GM23338 (cell line): ENCODE results near the gene GDF11. TPM values are rescaled to one million over a fixed set of nuclear protein-coding genes. Genes with fewer than 3 reads are reported as not detected.

Experiments
- ATAC-seq: fragments of 200-7000 bp; cut with Tn5 transposase; 3 replicates; pipeline ENCODE4 v1.9.1; 2020
- DNase-seq: peaks from one replicate; pipeline ENCODE4 v3.0.0-alpha.2; 2015; ENCODE audit warnings: low spot score
- H2AFZ ChIP-seq: fragments of 200-600 bp; sonication (generic); 2 replicates; pipeline ENCODE4 v1.8.0; 2016; ENCODE audit warnings: antibody characterized with exemption, mild to moderate bottlenecking, moderate library complexity
- H3F3A ChIP-seq: fragments of 200-600 bp; sonication (generic); replicated peaks from 2 replicates; pipeline ENCODE4 v1.8.0; 2017; ENCODE audit warnings: antibody characterized with exemption, mixed run types, low read depth
- H3K27ac ChIP-seq: fragments of 200-600 bp; sonication (generic); 2 replicates; pipeline ENCODE4 v1.6.1; 2016; ENCODE audit warnings: low read depth
- H3K27me3 ChIP-seq: fragments of 200-600 bp; sonication (generic); 2 replicates; pipeline ENCODE4 v1.8.0; 2016; ENCODE audit warnings: mild to moderate bottlenecking, mixed run types, moderate library complexity; ENCODE audit not compliant: insufficient read depth
- H3K36me3 ChIP-seq: fragments of 200-600 bp; sonication (generic); 2 replicates; pipeline ENCODE4 v1.8.0; 2016; ENCODE audit warnings: mild to moderate bottlenecking; ENCODE audit not compliant: insufficient read depth
- H3K4me1 ChIP-seq: fragments of 200-600 bp; sonication (generic); 2 replicates; pipeline ENCODE4 v1.8.0; 2016; ENCODE audit warnings: mild to moderate bottlenecking, moderate library complexity; ENCODE audit not compliant: insufficient read depth
- H3K4me2 ChIP-seq: fragments of 200-600 bp; sonication (generic); 2 replicates; pipeline ENCODE4 v1.7.1; 2017; ENCODE audit warnings: mixed run types
- H3K4me3 ChIP-seq: fragments of 200-600 bp; sonication (generic); 2 replicates; pipeline ENCODE4 v1.6.1; 2016; ENCODE audit warnings: mixed run types
- H3K79me2 ChIP-seq: fragments of 200-600 bp; sonication (generic); replicated peaks from 2 replicates; pipeline ENCODE4 v1.8.0; 2017; ENCODE audit warnings: mild to moderate bottlenecking; ENCODE audit not compliant: insufficient read depth
- H3K9me2 ChIP-seq: fragments of 200-600 bp; sonication (generic); 2 replicates; pipeline ENCODE4 v1.8.0; 2017; ENCODE audit not compliant: insufficient read depth
- H4K20me1 ChIP-seq: fragments of 200-600 bp; sonication (generic); replicated peaks from 2 replicates; pipeline ENCODE4 v1.8.0; 2017; ENCODE audit warnings: mild to moderate bottlenecking; ENCODE audit not compliant: insufficient read depth
- H3K27ac Mint-ChIP-seq: 2 replicates; pipeline ENCODE4 v1.8.0; 2020; ENCODE audit warnings: inconsistent platforms, mild to moderate bottlenecking, moderate library complexity, mixed read lengths
- H3K27me3 Mint-ChIP-seq: 3 replicates; pipeline ENCODE4 v1.8.0; 2022; ENCODE audit warnings: low read depth, mild to moderate bottlenecking, moderate library complexity, mixed read lengths, inconsistent platforms; ENCODE audit not compliant: insufficient read depth, poor library complexity
- H3K36me3 Mint-ChIP-seq: 3 replicates; pipeline ENCODE4 v1.8.0; 2021; ENCODE audit warnings: low read depth, mild to moderate bottlenecking, inconsistent platforms, moderate library complexity, mixed read lengths
- H3K4me1 Mint-ChIP-seq: 3 replicates; pipeline ENCODE4 v1.8.0; 2020; ENCODE audit warnings: mild to moderate bottlenecking, inconsistent platforms, mixed read lengths
- H3K4me3 Mint-ChIP-seq: 3 replicates; pipeline ENCODE4 v1.8.0; 2021; ENCODE audit warnings: moderate library complexity, mild to moderate bottlenecking, inconsistent platforms, mixed read lengths
- H3K9me3 Mint-ChIP-seq: 3 replicates; pipeline ENCODE4 v1.8.0; 2020; ENCODE audit warnings: moderate library complexity, mild to moderate bottlenecking, inconsistent platforms, mixed read lengths
- CREB1 ChIP-seq: fragments of 250-450 bp; sonication (Bioruptor Pico); IDR thresholded peaks from 2 replicates; pipeline ENCODE4 v1.5.0; 2020; ENCODE audit warnings: low read depth, mild to moderate bottlenecking, moderate library complexity
- CTCF ChIP-seq, 2 experiments: fragments of 200-600 bp in 1 of 2; sonication (generic) in 1 of 2; conservative IDR thresholded peaks; 2 replicates each; pipeline versions ENCODE4 v1.5.1 to v1.6.1; 2016 to 2017; ENCODE audit warnings: antibody characterized with exemption in 2 of 2, low read depth in 2 of 2, mild to moderate bottlenecking in 2 of 2, moderate library complexity in 1 of 2
- NANOG ChIP-seq: IDR thresholded peaks from 2 replicates; pipeline ENCODE4 v1.6.1; 2016; ENCODE audit warnings: antibody characterized with exemption, borderline replicate concordance
- POLR2AphosphoS5 ChIP-seq: IDR thresholded peaks from 2 replicates; pipeline ENCODE4 v1.6.1; 2016; ENCODE audit warnings: antibody characterized with exemption, low read depth
- STAT1 ChIP-seq: IDR thresholded peaks from one replicate; pipeline ENCODE4 v1.6.1; 2016; ENCODE audit warnings: antibody characterized with exemption; ENCODE audit not compliant: unreplicated experiment
- ZNF462 ChIP-seq: fragments of 250-450 bp; sonication (Bioruptor Pico); IDR thresholded peaks from 2 replicates; pipeline ENCODE4 v1.5.0; 2020; ENCODE audit warnings: mild to moderate bottlenecking, moderate library complexity
- polyA plus RNA-seq: library from polyadenylated mRNA; unstranded; fragments of >200 nt; fragmentation: Nextera tagmentation; extraction: Ambion mirVana; gene quantifications from 2 replicates; pipeline ENCODE4 v1.2.1, GENCODE V29; 2016
- total RNA-seq: library from RNA; depleted of rRNA; stranded (reverse); fragments of >200 nt; shearing (Covaris generic); gene quantifications from 2 replicates; pipeline ENCODE4 v1.2.3, GENCODE V29; 2014
- TF ChIP-seq, protein P1 (sequence below): IDR thresholded peaks from 2 replicates; pipeline ENCODE4 v1.6.1; 2016; ENCODE audit warnings: antibody characterized with exemption
- TF ChIP-seq, protein P2 (sequence below): IDR thresholded peaks from one replicate; pipeline ENCODE4 v1.6.1; 2018; ENCODE audit warnings: antibody characterized with exemption; ENCODE audit not compliant: unreplicated experiment

GDF11 gene
- total and polyA plus RNA-seq, 2 experiments from 2014 or later = 3.7 to 12.5 TPM

DNA sequence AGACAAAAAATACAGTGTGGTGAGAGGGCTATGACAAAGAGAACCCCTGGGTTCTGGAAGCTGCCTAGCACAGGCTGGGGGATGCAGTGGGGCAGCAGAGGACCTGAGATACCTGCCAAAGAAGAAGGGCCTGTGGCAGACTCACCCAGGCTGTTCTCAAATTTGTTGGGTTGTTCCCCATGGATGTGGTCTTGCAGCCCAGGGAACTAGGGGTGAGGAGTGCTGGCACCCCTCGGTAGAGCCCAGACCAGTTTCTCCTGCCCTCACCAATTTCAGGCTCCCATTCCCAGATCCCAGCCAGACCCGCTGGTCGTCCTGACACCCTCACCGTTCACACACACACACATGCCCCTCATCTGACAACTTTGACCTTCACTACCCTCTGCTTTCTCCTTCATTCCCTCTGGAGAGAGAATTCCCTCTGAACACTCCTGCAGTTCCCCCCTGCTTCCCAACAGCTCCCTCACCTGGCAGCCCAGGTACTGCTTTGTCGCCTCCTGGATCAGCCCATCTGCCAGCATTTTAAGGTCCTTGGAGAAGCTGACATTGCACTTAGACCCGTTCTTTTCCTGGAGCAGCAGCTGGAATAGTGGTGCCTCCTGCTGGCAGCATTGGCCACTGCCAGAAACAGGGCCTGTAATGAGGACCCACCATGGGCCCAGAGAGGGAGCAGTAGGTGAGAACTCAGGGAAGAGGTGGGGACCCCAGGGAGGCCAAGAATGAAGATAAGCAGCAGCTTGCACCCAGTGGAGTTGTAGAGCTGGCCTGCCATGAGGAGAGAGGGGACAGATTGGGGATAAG is 5.9 kb upstream of the GDF11 start:
- Mint-ChIP-seq H3K4me3 (peak overlapping the region; percentile 83), H3K36me3 (no peaks in the 10 kb centered on the region), H3K27me3 (peaks cover 12% of the 10 kb centered on the region), H3K4me1 (peaks cover 28% of the 10 kb centered on the region), H3K9me3 (no peaks in the 10 kb centered on the region; the same call in 2 of the 3 replicates), H3K27ac (peak overlapping the region; percentile 96)
- Histone ChIP-seq H3K9me2 (no peaks in the 10 kb centered on the region), H3K4me3 (peak overlapping the region; percentile 61; the same call in 1 of the 2 replicates), H3K36me3 (no peaks in the 10 kb centered on the region), H3F3A (no peaks in the 10 kb centered on the region), H3K4me1 (peaks cover 12% of the 10 kb centered on the region; the same call in 1 of the 2 replicates), H2AFZ (0 out of 2 replicates have a peak overlapping the region, but pooled peaks have one; percentile 99), H3K79me2 (no peaks in the 10 kb centered on the region), H3K27ac (no peak overlapping the region; the same call in 1 of the 2 replicates), H3K27me3 (no peaks in the 10 kb centered on the region), H3K4me2 (peak overlapping the region; percentile 90; the same call in 1 of the 2 replicates), H4K20me1 (no peaks in the 10 kb centered on the region)
- TF ChIP-seq NANOG (no peak), CTCF (conservative IDR thresholded peaks at IDR 0.05; ENCODE audit: low read depth in 2 of 2) (peak; percentile 98 to 100), POLR2AphosphoS5 (no peak; the same call in 1 of the 2 replicates), ZNF462 (CRISPR knock-in tag) (peak; percentile 39; the same call in 1 of the 2 replicates), CREB1 (peak; percentile 66), STAT1 (no peak)
- TF ChIP-seq, protein P1, sequence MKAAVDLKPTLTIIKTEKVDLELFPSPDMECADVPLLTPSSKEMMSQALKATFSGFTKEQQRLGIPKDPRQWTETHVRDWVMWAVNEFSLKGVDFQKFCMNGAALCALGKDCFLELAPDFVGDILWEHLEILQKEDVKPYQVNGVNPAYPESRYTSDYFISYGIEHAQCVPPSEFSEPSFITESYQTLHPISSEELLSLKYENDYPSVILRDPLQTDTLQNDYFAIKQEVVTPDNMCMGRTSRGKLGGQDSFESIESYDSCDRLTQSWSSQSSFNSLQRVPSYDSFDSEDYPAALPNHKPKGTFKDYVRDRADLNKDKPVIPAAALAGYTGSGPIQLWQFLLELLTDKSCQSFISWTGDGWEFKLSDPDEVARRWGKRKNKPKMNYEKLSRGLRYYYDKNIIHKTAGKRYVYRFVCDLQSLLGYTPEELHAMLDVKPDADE = no peak
- TF ChIP-seq, protein P2, sequence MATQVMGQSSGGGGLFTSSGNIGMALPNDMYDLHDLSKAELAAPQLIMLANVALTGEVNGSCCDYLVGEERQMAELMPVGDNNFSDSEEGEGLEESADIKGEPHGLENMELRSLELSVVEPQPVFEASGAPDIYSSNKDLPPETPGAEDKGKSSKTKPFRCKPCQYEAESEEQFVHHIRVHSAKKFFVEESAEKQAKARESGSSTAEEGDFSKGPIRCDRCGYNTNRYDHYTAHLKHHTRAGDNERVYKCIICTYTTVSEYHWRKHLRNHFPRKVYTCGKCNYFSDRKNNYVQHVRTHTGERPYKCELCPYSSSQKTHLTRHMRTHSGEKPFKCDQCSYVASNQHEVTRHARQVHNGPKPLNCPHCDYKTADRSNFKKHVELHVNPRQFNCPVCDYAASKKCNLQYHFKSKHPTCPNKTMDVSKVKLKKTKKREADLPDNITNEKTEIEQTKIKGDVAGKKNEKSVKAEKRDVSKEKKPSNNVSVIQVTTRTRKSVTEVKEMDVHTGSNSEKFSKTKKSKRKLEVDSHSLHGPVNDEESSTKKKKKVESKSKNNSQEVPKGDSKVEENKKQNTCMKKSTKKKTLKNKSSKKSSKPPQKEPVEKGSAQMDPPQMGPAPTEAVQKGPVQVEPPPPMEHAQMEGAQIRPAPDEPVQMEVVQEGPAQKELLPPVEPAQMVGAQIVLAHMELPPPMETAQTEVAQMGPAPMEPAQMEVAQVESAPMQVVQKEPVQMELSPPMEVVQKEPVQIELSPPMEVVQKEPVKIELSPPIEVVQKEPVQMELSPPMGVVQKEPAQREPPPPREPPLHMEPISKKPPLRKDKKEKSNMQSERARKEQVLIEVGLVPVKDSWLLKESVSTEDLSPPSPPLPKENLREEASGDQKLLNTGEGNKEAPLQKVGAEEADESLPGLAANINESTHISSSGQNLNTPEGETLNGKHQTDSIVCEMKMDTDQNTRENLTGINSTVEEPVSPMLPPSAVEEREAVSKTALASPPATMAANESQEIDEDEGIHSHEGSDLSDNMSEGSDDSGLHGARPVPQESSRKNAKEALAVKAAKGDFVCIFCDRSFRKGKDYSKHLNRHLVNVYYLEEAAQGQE = no peak
- peak; percentile 98 for DNase-seq
- ATAC-seq = peak; percentile 82
